Dermis microvascular lymphatic vessel endothelial cell (primary cell): Measurements from ENCODE around the gene ARHGAP29. TPM values are rescaled to one million over a fixed set of nuclear protein-coding genes. Genes with fewer than 3 reads are reported as not detected.

ENCODE experiments used
- DNase-seq, 2 donors: peaks; one replicate each; pipeline versions ENCODE4 v3.0.0 to v3.0.0-alpha.2; 2010; ENCODE audit warnings: low read depth in 2 of 2
- total RNA-seq: library from RNA; depleted of rRNA; stranded (reverse); fragments of >200 nt; gene quantifications from 2 replicates; pipeline ENCODE4 v1.2.1, GENCODE V29; 2014

Gene ARHGAP29, protein sequence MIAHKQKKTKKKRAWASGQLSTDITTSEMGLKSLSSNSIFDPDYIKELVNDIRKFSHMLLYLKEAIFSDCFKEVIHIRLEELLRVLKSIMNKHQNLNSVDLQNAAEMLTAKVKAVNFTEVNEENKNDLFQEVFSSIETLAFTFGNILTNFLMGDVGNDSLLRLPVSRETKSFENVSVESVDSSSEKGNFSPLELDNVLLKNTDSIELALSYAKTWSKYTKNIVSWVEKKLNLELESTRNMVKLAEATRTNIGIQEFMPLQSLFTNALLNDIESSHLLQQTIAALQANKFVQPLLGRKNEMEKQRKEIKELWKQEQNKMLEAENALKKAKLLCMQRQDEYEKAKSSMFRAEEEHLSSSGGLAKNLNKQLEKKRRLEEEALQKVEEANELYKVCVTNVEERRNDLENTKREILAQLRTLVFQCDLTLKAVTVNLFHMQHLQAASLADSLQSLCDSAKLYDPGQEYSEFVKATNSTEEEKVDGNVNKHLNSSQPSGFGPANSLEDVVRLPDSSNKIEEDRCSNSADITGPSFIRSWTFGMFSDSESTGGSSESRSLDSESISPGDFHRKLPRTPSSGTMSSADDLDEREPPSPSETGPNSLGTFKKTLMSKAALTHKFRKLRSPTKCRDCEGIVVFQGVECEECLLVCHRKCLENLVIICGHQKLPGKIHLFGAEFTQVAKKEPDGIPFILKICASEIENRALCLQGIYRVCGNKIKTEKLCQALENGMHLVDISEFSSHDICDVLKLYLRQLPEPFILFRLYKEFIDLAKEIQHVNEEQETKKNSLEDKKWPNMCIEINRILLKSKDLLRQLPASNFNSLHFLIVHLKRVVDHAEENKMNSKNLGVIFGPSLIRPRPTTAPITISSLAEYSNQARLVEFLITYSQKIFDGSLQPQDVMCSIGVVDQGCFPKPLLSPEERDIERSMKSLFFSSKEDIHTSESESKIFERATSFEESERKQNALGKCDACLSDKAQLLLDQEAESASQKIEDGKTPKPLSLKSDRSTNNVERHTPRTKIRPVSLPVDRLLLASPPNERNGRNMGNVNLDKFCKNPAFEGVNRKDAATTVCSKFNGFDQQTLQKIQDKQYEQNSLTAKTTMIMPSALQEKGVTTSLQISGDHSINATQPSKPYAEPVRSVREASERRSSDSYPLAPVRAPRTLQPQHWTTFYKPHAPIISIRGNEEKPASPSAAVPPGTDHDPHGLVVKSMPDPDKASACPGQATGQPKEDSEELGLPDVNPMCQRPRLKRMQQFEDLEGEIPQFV
- total RNA-seq = 171 and 226 TPM in 2 replicates

GRCh38 chr1:94237291-94238226 is at the start of gene ARHGAP29:
Gene ARHGAP29, minus strand, starts transcription at chr1:94237584. Its CDS starts 5,973 bp downstream, at chr1:94231611.
- peak; percentile 65 to 91 for DNase-seq

DNA sequence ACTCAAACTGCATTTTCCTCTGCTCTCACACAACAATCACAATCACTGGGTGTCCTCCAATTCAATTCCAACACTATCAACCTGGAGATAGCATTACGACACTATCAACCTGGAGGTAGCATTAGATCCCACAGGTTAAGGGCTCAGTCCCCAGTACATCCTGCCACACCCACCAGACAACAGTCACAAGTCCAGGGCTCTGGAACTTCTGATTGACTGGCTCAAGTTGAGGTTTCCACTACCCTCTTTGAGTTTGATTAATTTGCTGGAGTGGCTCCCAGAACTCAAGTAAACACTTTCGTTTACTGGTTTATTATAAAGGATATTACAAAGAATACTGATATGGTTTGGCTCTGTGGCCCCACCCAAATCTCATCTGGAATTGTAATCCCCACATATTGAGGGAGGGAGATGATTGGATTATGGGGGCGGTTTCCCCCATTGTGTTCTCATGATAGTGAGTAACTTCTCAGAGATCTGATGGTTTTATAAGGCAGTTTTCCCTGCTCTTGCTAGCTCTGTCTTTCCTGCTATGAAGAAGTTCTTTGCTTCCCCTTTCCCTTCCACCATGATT is 49.6 kb upstream of the ARHGAP29 start:
- DNase-seq = no peak

DNA sequence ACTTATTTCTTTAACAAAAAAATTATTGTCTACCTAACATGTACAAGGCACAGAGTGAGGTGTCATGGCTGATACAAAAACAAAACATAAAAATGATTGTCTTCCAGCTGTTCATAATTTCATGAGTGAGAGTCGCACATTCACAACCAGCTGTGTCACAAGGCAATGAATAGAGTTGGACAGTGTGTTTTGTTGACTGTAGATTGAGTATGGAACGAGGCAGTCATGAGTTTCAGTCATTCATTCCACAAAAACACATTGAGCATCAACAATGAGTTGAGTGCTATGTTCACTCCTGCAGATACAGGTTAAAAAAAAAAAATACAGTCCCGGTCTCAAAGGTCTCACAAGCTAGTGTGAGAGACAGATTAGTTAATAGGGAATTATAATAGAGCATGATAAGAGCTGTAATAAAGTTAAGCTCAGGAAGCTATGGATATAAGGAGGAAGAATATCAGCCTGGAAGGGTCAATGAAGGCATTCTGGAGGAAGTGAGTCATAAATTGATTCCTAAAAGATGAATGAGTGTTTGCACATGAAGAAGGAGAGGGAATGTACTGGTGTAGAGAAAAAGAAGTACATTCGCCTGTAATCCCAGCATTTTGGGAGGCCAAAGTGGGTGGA is 47.8 kb upstream of the ARHGAP29 start:
- peak in 1 of 2 donors; percentile 76 for DNase-seq

GRCh38 chr1:94284476-94284875 is 47.1 kb upstream of the ARHGAP29 start:
- no peak for DNase-seq

GRCh38 chr1:94283462-94283861 is 46.1 kb upstream of the ARHGAP29 start:
- no peak for DNase-seq

- DNase-seq = no peak
Observed at GRCh38 chr1:94282143-94282711, 44.8 kb upstream of the ARHGAP29 start.

DNA sequence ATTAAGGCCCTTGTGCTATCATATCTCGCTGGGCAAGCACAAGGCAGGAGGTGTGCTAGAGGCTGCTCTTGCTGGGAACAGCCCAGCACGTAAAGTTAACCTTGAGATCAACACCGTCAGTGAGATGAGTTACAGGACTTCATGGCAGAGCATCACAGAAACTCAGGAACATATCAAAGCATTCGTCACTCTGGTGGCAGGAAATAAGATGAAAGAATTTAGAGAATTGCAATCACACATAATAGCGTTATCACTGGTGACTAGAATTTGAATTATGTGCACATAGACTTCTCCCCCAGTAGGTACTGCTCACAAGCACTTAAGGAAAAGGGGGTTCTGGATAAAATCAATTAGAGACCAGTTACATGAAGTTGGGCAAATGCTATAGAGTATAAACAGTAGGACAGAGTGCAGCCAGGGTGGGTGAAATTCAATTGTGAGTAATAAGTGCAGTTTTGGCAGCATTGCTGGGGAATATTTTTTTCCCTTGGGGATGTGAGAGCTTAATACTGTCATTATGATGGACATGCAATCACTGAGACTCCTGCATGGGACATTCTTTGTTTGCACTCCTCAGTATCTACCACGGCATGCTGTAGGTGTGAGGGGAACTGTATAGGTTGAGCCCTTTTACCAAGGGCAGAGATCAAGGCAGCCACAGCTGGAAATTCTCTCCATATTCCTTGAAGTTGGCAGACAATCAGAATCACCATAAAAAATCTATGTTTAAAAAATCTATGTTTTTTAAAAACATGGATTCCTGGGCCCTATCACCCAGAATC is 44.2 kb upstream of the ARHGAP29 start:
- peak in 1 of 2 donors; percentile 61 for DNase-seq

GRCh38 chr1:94280541-94280940 is 43.2 kb upstream of the ARHGAP29 start:
- DNase-seq = peak in 1 of 2 donors; percentile 45

GRCh38 chr1:94279462-94279861 is 42.1 kb upstream of the ARHGAP29 start:
- no peak for DNase-seq

- DNase-seq = no peak
Observed at GRCh38 chr1:94279038-94279437, 41.7 kb upstream of the ARHGAP29 start.

- DNase-seq = no peak
Observed at GRCh38 chr1:94276988-94277434, 39.6 kb upstream of the ARHGAP29 start.

GRCh38 chr1:94275083-94275482 is 37.7 kb upstream of the ARHGAP29 start:
- no peak for DNase-seq

GRCh38 chr1:94274561-94274960 is 37.2 kb upstream of the ARHGAP29 start:
- no peak for DNase-seq

- no peak for DNase-seq
Observed at GRCh38 chr1:94273111-94273510, 35.7 kb upstream of the ARHGAP29 start.

DNA sequence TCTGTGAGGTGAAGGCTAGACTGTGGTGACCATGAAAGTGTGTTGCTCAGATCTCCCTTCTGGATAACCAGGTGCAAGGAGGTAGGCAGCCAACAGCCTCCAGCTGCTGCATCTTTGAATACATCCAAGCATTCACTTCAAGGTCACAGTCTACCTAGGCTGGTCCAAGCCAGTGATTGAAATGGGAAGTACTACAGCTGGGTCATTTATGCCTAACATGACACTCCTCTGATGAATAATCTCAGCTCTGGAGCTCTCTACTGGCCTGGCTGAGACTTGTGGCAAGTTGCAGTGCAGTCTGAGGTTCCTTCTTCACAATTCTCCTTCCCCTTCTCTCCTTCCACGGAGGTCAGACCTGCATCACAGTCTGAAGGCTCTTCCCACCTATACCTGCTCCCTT is 35.0 kb upstream of the ARHGAP29 start:
- no peak for DNase-seq

GRCh38 chr1:94271373-94271772 is 34.0 kb upstream of the ARHGAP29 start:
- no peak for DNase-seq

DNA sequence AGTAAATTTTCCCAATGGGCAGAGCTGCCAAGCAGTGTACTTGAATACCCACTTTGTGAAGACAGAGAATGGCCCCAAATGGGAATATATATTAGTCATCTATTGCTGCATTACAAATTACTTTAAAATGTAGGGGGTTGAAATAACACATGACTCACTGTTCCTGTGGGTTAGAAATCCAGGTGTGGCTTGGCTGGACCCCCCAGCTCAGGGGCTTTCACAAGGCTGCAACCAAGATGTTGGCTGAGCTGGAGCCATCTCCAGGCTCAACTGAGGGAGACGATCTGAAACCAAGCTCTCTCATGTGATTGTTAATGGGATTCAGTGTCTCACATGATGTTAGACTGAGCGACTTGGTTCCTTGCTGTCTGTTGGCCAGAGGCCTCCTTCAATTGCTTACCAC is 33.4 kb upstream of the ARHGAP29 start:
- DNase-seq = peak in 1 of 2 donors; percentile 51

- DNase-seq = no peak
Observed at GRCh38 chr1:94269921-94270320, 32.5 kb upstream of the ARHGAP29 start.
